ENCODE measurements around the gene LY6G6C.

LY6G6C gene

DNA sequence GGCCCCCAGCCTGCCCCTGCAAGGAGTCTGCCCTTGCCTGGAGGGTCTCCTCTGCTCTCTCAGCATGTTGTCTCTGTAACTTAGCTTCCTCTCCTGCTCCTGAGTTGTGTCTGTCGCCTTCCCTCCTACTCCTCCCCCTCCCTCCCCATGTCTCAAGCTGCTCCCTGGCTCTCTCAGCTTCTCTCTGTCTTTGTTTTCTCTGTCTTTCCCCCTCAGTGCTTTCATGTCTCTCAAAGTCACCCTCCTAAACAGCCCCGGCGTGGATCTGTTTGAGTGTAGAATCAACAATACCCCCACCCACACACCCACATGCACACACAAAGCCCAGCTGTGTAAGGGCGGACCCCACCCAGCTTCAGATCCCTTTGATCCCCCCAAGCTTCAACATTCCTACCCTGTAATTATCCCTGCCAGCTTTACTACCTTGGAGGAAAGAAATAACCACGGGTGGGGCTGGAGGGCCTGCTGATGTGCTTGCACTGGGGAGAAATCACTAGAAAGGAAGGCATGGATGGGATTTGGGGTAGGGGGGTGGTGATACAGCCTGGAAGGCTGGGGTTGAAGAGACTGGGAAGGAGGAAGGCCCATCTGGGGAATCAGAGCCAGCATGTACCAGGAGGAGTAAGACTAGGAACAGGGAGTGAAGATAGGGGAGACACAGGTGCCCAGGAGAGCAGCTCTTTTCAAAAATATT lies 7.4 kb downstream of the LY6G6C start:
- Histone ChIP-seq H3K79me1 (ENCODE audit: low read length) (peaks cover 5% of the 10 kb centered on the region), H3K4me2 (ENCODE audit: low read length) (no peak overlapping the region), H3K79me2 (ENCODE audit: control insufficient read depth, insufficient read depth, low read length, poor library complexity) (no peaks in the 10 kb centered on the region), H3K9ac (ENCODE audit: low read length) (no peak overlapping the region), H3K18ac (ENCODE audit: low read length) (peak overlapping the region; percentile 46), H4K91ac (ENCODE audit: low read depth, low read length) (peak overlapping the region; percentile 70), H4K8ac (ENCODE audit: low read depth, low read length) (peak overlapping the region; percentile 70), H3K4me1 (ENCODE audit: control insufficient read depth in 1 of 2, insufficient read depth in 2 of 2, low read length in 2 of 2) (peaks cover 24 to 27% of the 10 kb centered on the region in 2 experiments), H2BK12ac (ENCODE audit: low read length) (peak overlapping the region; percentile 3), H3K9me3 (ENCODE audit: insufficient read depth, low read depth, low read length) (no peaks in the 10 kb centered on the region), H3K27me3 (ENCODE audit: insufficient read depth, low read length) (no peaks in the 10 kb centered on the region), H2AFZ (ENCODE audit: insufficient read depth, low read length, poor library complexity) (peak overlapping the region; percentile 84), H3K14ac (ENCODE audit: low read length) (peak overlapping the region; percentile 21), H4K12ac (ENCODE audit: low read depth, low read length) (peak overlapping the region; percentile 63), H2BK120ac (ENCODE audit: insufficient read depth, low read length, poor library complexity) (peak overlapping the region; percentile 52), H2AK5ac (ENCODE audit: low read length) (peak overlapping the region; percentile 15), H3K4ac (ENCODE audit: low read depth, low read length) (no peak overlapping the region), H3K27ac (ENCODE audit: low read depth, low read length) (no peak overlapping the region), H3K4me3 (ENCODE audit: low read depth, low read length) (no peak overlapping the region), H2BK5ac (ENCODE audit: low read depth, low read length, poor library complexity) (no peak overlapping the region), H3K23ac (ENCODE audit: low read length) (no peak overlapping the region), H3K36me3 (ENCODE audit: control insufficient read depth in 1 of 2, insufficient read depth in 2 of 2, low read length in 2 of 2) (no peaks in the 10 kb centered on the region)
- DNase-seq, result no peak
- no CpG with 5 or more reads among the region's 5 CpGs for WGBS (ENCODE audit: extremely low coverage, insufficient coverage, insufficient read length)

DNA sequence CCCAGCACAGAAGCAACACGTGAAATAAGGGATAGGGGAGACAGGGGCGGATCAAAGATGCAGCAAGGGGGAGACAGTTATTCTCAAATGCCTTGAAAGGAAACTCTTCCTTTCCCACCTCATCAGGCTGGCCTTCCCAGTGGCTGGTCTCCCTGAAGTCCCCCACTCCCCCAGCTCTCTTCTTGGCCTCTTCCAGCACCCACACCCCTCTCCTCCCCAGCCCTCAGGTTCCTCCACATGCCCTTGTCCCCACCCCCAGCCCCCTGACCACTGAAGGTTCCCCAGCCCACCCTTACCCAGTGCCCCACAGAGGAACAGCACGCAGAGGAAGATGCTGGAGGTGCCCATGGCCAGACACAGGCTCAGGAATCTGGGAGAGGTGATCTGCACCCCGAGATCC lies 8.1 kb downstream of the LY6G6C start:
- DNase-seq, result no peak
- Histone ChIP-seq H3K4ac (ENCODE audit: low read depth, low read length) (no peak overlapping the region), H3K18ac (ENCODE audit: low read length) (no peak overlapping the region), H2AFZ (ENCODE audit: insufficient read depth, low read length, poor library complexity) (peak overlapping the region; percentile 84), H3K79me2 (ENCODE audit: control insufficient read depth, insufficient read depth, low read length, poor library complexity) (no peaks in the 10 kb centered on the region), H3K79me1 (ENCODE audit: low read length) (peaks cover 5% of the 10 kb centered on the region), H3K23ac (ENCODE audit: low read length) (no peak overlapping the region), H2BK120ac (ENCODE audit: insufficient read depth, low read length, poor library complexity) (peak overlapping the region; percentile 52), H3K27me3 (ENCODE audit: insufficient read depth, low read length) (no peaks in the 10 kb centered on the region), H3K9ac (ENCODE audit: low read length) (no peak overlapping the region), H4K12ac (ENCODE audit: low read depth, low read length) (no peak overlapping the region), H2AK5ac (ENCODE audit: low read length) (no peak overlapping the region), H4K8ac (ENCODE audit: low read depth, low read length) (peak overlapping the region; percentile 70), H3K9me3 (ENCODE audit: insufficient read depth, low read depth, low read length) (no peaks in the 10 kb centered on the region), H3K4me1 (ENCODE audit: control insufficient read depth in 1 of 2, insufficient read depth in 2 of 2, low read length in 2 of 2) (peaks cover 17 to 20% of the 10 kb centered on the region in 2 experiments), H3K27ac (ENCODE audit: low read depth, low read length) (no peak overlapping the region), H2BK12ac (ENCODE audit: low read length) (no peak overlapping the region), H4K91ac (ENCODE audit: low read depth, low read length) (peak overlapping the region; percentile 70), H3K4me3 (ENCODE audit: low read depth, low read length) (no peak overlapping the region), H3K36me3 (ENCODE audit: control insufficient read depth in 1 of 2, insufficient read depth in 2 of 2, low read length in 2 of 2) (no peaks in the 10 kb centered on the region), H3K4me2 (ENCODE audit: low read length) (no peak overlapping the region), H3K14ac (ENCODE audit: low read length) (no peak overlapping the region), H2BK5ac (ENCODE audit: low read depth, low read length, poor library complexity) (no peak overlapping the region)
- no CpG with 5 or more reads among the region's 4 CpGs for whole genome bisulfite sequencing (ENCODE audit: extremely low coverage, insufficient coverage, insufficient read length)

DNA sequence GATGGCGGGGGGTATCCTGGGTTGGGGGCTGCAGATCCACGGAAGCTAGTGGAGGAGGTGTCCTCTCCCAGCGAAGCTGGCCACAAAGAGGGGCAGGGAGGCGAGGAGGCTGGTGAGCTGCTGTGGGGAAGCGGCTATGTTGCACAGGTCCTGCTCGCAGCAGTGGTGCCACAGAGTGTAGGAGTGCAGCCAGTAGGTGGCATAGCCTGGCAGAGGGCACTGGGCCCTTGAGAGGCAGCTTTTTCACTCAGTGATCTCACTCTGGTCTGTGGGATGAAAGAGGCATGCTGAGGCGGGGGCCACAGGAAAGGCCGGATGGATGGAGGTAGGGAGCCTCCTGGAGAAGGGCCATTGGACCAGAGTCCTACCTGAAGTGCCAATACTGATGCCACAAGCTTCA lies 9.2 kb downstream of the LY6G6C start:
- H3K4ac ChIP-seq (ENCODE audit: low read depth, low read length), result no peak overlapping the region
- no peak overlapping the region for H2BK12ac ChIP-seq (ENCODE audit: low read length)
- H3K4me1 ChIP-seq (ENCODE audit: control insufficient read depth in 1 of 2, insufficient read depth in 2 of 2, low read length in 2 of 2), result peaks cover 7 to 11% of the 10 kb centered on the region in 2 experiments
- peaks cover 2% of the 10 kb centered on the region for H3K79me1 ChIP-seq (ENCODE audit: low read length)
- no peak for DNase-seq
- H3K14ac ChIP-seq (ENCODE audit: low read length), result no peak overlapping the region
- peaks cover 2% of the 10 kb centered on the region for H3K9me3 ChIP-seq (ENCODE audit: insufficient read depth, low read depth, low read length)
- H3K27ac ChIP-seq (ENCODE audit: low read depth, low read length), result no peak overlapping the region
- H3K23ac ChIP-seq (ENCODE audit: low read length), result no peak overlapping the region
- no peak overlapping the region for H2BK5ac ChIP-seq (ENCODE audit: low read depth, low read length, poor library complexity)
- no peak overlapping the region for H3K4me2 ChIP-seq (ENCODE audit: low read length)
- H4K8ac ChIP-seq (ENCODE audit: low read depth, low read length), result no peak overlapping the region
- no peak overlapping the region for H2AFZ ChIP-seq (ENCODE audit: insufficient read depth, low read length, poor library complexity)
- H3K27me3 ChIP-seq (ENCODE audit: insufficient read depth, low read length), result no peaks in the 10 kb centered on the region
- WGBS (ENCODE audit: extremely low coverage, insufficient coverage, insufficient read length), result no CpG with 5 or more reads among the region's 8 CpGs
- H3K4me3 ChIP-seq (ENCODE audit: low read depth, low read length), result no peak overlapping the region
- H3K9ac ChIP-seq (ENCODE audit: low read length), result no peak overlapping the region
- H3K36me3 ChIP-seq (ENCODE audit: control insufficient read depth in 1 of 2, insufficient read depth in 2 of 2, low read length in 2 of 2), result no peaks in the 10 kb centered on the region
- no peak overlapping the region for H3K18ac ChIP-seq (ENCODE audit: low read length)
- H4K12ac ChIP-seq (ENCODE audit: low read depth, low read length), result no peak overlapping the region
- H3K79me2 ChIP-seq (ENCODE audit: control insufficient read depth, insufficient read depth, low read length, poor library complexity), result no peaks in the 10 kb centered on the region
- peak overlapping the region; percentile 29 for H2AK5ac ChIP-seq (ENCODE audit: low read length)
- no peak overlapping the region for H4K91ac ChIP-seq (ENCODE audit: low read depth, low read length)
- no peak overlapping the region for H2BK120ac ChIP-seq (ENCODE audit: insufficient read depth, low read length, poor library complexity)

DNA sequence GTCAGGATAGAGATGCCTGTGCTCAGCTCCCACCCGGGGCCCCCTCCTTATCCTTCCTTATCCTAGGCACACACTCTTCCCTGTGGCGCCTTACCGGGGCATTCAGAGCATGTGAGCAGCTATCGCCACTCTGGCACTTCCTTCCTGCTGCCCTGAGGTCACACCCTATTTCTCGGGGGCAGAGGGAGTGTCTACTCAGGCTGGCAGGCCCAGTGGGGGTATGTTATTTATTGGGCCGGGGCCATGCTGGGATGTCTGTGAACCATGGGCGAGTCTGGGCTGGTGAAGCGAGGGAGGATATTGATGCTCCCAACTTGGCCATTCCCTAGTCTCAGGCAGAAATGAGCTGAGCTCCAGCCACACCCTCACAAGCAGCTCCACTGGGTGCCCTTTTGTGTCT lies 10.3 kb downstream of the LY6G6C start:
- H3K4me3 ChIP-seq (ENCODE audit: low read depth, low read length), result no peak overlapping the region
- H2AK5ac ChIP-seq (ENCODE audit: low read length), result no peak overlapping the region
- no peak overlapping the region for H3K23ac ChIP-seq (ENCODE audit: low read length)
- no peak overlapping the region for H3K27ac ChIP-seq (ENCODE audit: low read depth, low read length)
- H3K4me1 ChIP-seq (ENCODE audit: control insufficient read depth in 1 of 2, insufficient read depth in 2 of 2, low read length in 2 of 2), result peaks cover 6 to 11% of the 10 kb centered on the region in 2 experiments
- no peak overlapping the region for H2BK12ac ChIP-seq (ENCODE audit: low read length)
- H3K9me3 ChIP-seq (ENCODE audit: insufficient read depth, low read depth, low read length), result peaks cover 2% of the 10 kb centered on the region
- H2BK120ac ChIP-seq (ENCODE audit: insufficient read depth, low read length, poor library complexity), result no peak overlapping the region
- H2AFZ ChIP-seq (ENCODE audit: insufficient read depth, low read length, poor library complexity), result no peak overlapping the region
- H3K18ac ChIP-seq (ENCODE audit: low read length), result no peak overlapping the region
- H2BK5ac ChIP-seq (ENCODE audit: low read depth, low read length, poor library complexity), result no peak overlapping the region
- H3K4me2 ChIP-seq (ENCODE audit: low read length), result no peak overlapping the region
- H3K4ac ChIP-seq (ENCODE audit: low read depth, low read length), result no peak overlapping the region
- H3K79me1 ChIP-seq (ENCODE audit: low read length), result peaks cover 2% of the 10 kb centered on the region
- no peak overlapping the region for H3K14ac ChIP-seq (ENCODE audit: low read length)
- no peak overlapping the region for H3K9ac ChIP-seq (ENCODE audit: low read length)
- H4K91ac ChIP-seq (ENCODE audit: low read depth, low read length), result no peak overlapping the region
- H3K36me3 ChIP-seq (ENCODE audit: control insufficient read depth in 1 of 2, insufficient read depth in 2 of 2, low read length in 2 of 2), result no peaks in the 10 kb centered on the region
- no peak for DNase-seq
- H4K12ac ChIP-seq (ENCODE audit: low read depth, low read length), result no peak overlapping the region
- H3K79me2 ChIP-seq (ENCODE audit: control insufficient read depth, insufficient read depth, low read length, poor library complexity), result no peaks in the 10 kb centered on the region
- no peak overlapping the region for H4K8ac ChIP-seq (ENCODE audit: low read depth, low read length)
- WGBS (ENCODE audit: extremely low coverage, insufficient coverage, insufficient read length), result no CpG with 5 or more reads among the region's 8 CpGs
- no peaks in the 10 kb centered on the region for H3K27me3 ChIP-seq (ENCODE audit: insufficient read depth, low read length)

All from trophoblast cell (in vitro differentiated cells and primary cell).